HG03064 (cell line): ENCODE results near the gene RPE65.
A peak's percentile ranks its signal among the peaks of the same experiment; 100 is the strongest.
"Not testable (repeated sequence)": the region's sequence is repeated elsewhere in the genome, so short reads cannot be mapped to it uniquely, and the experiment has no call there.

Source experiments
- ATAC-seq: cut with Tn5 transposase; IDR thresholded peaks from one replicate; pipeline ENCODE4 v1.9.1; 2021; ENCODE audit warnings: low read depth; ENCODE audit not compliant: unreplicated experiment

The RPE65 gene

DNA sequence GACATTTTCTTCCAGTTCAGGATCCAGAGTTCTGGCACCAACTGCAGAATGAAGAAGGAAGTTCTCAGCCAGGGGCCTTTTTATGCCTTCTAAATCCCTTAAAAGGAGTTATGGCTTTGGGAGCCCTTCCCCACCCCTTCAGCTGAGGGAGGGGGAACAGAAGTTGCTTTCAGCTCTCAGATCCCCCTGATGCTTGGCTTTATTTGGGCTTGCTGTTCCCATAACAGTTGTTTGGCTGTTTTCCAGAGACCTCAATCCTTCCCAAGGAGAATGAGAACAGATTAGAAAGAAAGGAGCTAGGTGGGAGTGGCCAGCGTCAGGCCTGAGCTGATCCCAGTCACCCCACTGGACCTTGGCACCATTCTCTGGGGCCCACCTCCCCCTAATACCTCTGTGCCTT, at the start of gene RPE65:
Gene RPE65 (minus strand): TSS at position 54 of the 400 bp plus-strand sequence. CDS start 49 bp downstream, at position 5.
- ATAC-seq = no peak

DNA sequence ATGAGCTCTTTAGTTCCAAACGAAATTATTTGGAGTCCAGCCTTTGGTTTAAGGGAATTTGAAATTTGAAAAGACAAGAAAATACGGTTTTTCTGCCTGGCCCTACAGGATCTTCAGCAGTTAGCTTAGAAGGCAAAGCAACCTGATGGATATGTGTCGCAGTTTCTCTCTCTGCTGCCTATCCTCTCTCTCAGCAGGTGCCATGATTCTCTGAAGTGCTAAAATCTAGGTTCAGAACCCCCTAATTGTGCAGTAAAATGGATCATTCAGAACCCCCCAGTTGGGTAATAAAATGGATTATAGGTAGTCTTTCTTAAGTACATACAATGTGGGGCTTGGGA, 47.6 kb upstream of the RPE65 start:
- ATAC-seq = peak; percentile 12

- ATAC-seq = peak; percentile 94
Measured at GRCh38 chr1:68496680-68497357, 47.1 kb upstream of the RPE65 start, which contains the start of gene DEPDC1. TSS of gene DEPDC1 (minus strand) at chr1:68497082. CDS start at chr1:68496999, 83 bp downstream.

- ATAC-seq = peak; percentile 24
Measured at GRCh38 chr1:68495968-68496679, 46.4 kb upstream of the RPE65 start.

DNA sequence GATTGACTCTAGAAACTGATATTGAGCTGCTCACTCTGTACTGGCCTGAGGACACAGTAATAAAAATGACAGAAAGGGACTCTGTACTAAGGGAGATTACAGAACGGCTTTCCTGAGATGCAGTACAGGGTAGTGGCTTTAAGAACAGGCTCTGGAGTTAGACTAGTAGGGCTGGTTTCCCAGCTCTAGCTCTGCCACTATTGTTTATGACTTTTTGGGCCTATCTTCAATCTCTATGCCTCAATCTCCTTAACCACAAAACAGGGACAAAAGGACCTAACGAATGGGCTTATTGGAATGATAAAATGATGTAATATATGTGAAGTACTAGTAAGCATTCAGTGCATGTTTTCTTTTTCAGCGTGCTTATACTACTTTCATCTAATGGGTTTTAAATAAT, 45.8 kb upstream of the RPE65 start:
- ATAC-seq = no peak

GRCh38 chr1:68493193-68493592, 43.4 kb upstream of the RPE65 start:
- ATAC-seq = no peak

GRCh38 chr1:68492255-68492654, 42.5 kb upstream of the RPE65 start:
- ATAC-seq = not testable (repeated sequence)

DNA sequence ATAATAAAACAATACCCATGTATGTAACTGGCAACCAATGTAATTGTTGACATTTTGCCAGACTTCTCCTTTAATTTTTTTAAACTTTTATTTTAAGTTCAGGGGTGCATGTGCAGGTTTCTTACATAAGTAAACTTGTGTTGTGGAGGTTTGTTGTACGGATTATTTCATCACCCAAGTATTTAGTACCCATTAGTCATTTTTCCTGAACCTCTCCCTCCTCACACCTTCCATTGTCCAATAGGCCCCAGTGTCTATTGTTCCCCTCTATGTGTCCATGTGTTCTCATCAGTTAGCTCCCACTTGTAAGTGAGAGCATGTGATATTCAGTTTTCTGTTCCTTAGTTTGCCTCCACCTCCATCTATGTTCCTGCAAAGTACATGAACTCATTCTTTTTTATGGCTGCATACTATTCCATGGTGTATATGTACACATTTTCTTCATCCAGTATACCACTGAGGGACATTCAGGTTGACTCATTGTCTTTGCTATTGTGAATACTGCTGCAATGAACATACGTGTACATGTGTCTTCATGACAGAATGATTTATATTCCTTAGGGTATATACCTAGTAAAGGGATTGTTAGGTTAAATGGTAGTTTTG, 40.4 kb upstream of the RPE65 start:
- no peak for ATAC-seq

DNA sequence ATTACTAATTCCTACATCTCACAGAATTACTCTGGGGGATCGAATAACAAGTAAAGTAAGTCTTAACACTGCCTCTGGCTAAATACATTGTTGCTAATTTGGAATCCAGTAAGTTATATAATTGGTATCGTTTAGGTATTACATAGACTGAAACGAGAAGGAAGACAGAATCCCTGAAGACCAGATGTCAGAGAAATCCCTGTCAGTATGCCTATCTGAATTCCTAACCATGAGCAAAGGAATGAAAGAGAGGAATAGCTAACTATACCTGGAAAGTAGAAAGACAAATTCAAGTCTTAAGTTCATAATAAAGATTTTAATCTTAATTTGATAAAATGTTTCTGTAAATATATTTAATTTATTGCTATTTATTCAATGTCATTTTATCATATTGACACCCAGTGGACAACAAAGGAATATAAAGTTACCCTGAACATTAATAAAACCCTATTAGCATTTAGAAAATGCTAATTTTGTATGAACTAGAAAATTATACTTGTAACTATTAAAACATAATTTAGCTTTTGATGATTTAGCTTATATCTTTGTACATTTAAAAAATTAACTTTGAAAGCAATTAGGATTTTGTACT, 35.8 kb upstream of the RPE65 start:
- ATAC-seq = no peak

DNA sequence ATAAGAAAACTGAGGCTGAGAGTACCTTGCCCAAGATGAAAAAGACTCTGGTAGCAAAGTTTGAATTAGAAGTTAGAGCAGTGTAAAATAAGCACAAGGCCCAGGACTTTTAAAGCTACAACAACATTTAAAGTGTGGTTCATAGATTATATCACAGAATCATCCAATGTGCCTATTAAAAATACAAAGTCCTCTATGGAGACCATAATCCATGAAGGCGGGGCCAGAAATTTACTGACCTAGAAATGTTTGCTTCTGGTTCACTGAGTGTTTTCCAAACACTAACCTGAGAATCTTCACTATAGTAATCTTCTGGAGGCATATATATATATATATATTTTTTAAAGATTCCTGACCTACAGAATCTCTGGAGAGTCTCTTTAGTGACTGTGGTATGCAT, 34.9 kb upstream of the RPE65 start:
- no peak for ATAC-seq

GRCh38 chr1:68481041-68481440, 31.3 kb upstream of the RPE65 start:
- ATAC-seq = no peak

GRCh38 chr1:68479501-68479900, 29.7 kb upstream of the RPE65 start:
- no peak for ATAC-seq

- no peak for ATAC-seq
Measured at GRCh38 chr1:68478662-68479061, 28.9 kb upstream of the RPE65 start.

GRCh38 chr1:68476626-68477025, 26.9 kb upstream of the RPE65 start:
- ATAC-seq = not testable (repeated sequence)

DNA sequence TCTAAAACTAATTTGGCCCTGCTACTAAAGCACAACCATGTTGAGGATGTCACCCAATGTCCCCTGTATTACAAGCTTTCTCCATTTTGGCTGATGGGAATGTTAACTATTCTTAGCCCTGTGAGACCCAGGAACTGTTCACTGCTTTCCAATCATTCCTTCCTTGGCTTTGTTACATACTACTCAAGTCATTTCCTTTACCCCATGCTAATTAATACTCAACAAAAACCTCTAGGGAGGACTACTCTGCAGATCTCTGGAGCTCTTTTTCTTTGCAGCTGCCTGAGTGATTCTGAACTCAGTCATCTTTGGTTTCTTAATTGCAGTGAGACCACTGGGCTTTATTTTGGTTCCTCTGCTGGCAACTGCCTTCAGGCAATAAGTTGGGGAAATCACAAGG, 23.3 kb upstream of the RPE65 start:
- no peak for ATAC-seq

GRCh38 chr1:68470388-68470970, 20.7 kb upstream of the RPE65 start:
- ATAC-seq = no peak

GRCh38 chr1:68464891-68465290, 15.1 kb upstream of the RPE65 start:
- no peak for ATAC-seq

GRCh38 chr1:68460935-68461334, 11.2 kb upstream of the RPE65 start:
- no peak for ATAC-seq

DNA sequence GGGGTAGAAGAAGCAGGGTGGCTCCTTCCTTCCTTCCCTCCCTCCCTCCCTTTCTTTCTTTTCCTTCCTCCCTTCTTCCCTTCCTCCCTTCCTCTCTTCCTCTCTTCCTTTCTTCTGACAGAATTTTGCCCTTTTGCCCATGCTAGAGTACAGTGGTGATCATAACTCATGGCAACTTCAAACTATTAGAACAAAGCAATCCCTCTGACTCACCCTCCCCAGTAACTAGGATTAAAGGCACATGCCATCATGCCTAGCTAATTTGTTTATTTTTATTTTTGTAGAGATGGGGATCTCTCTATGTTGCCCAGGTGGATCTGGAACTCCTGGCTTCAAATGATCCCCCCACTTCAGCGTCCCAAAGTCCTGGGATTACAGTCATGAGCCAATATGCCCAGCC, 10.0 kb upstream of the RPE65 start:
- no peak for ATAC-seq

DNA sequence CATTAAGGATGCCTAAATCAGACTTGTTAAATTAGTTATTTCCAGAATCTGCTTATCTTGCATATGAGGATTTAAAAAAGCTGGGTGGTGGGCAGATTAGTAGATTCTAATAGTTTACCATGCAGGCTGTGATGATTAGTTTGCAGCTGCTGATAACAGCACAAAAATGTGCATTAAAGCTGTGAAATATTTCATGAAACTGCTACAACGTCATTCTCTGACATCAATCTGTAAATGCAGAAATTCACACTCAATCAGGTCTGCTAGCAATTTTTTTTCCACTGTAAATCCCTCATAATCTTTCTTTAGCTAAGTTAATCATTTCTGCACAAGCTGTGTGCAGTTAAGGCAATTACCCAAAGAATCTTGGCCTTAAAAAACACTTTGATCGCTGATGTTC, 9.3 kb upstream of the RPE65 start:
- no peak for ATAC-seq

- no peak for ATAC-seq
Measured at GRCh38 chr1:68456202-68456601, 6.4 kb upstream of the RPE65 start.
